ENCODE data around the gene UQCC2. TPM values are rescaled to one million over a fixed set of nuclear protein-coding genes. Genes with fewer than 3 reads are reported as not detected.

Gene UQCC2
- total RNA-seq, 1 donor from 2014 or later, result 98.8 TPM

GRCh38 chr6:33663727-33664449 lies 47.6 kb downstream of the UQCC2 start:
- no peak for DNase-seq (ENCODE audit: extremely low spot score, unreplicated experiment)
- Mint-ChIP-seq H3K36me3 (peaks cover 3% of the 10 kb centered on the region), H3K4me3 (no peak overlapping the region), H3K27me3 (no peaks in the 10 kb centered on the region), H3K9me3 (no peaks in the 10 kb centered on the region), H3K27ac (no peak overlapping the region), H3K4me1 (ENCODE audit: unreplicated experiment) (no peaks in the 10 kb centered on the region)
- no peak for TF ChIP-seq CTCF (conservative IDR thresholded peaks at IDR 0.05)

- Mint-ChIP-seq H3K4me3 (no peak overlapping the region), H3K36me3 (no peaks in the 10 kb centered on the region), H3K27ac (no peak overlapping the region), H3K4me1 (ENCODE audit: unreplicated experiment) (no peaks in the 10 kb centered on the region), H3K27me3 (no peaks in the 10 kb centered on the region), H3K9me3 (no peaks in the 10 kb centered on the region)
- no peak for TF ChIP-seq CTCF (conservative IDR thresholded peaks at IDR 0.05)
- DNase-seq (ENCODE audit: extremely low spot score, unreplicated experiment), result no peak
Measured at GRCh38 chr6:33663028-33663427, 48.5 kb downstream of the UQCC2 start.

GRCh38 chr6:33662318-33662717 lies 49.2 kb downstream of the UQCC2 start:
- Mint-ChIP-seq H3K36me3 (no peaks in the 10 kb centered on the region), H3K9me3 (no peaks in the 10 kb centered on the region), H3K27me3 (no peaks in the 10 kb centered on the region), H3K27ac (no peak overlapping the region), H3K4me3 (no peak overlapping the region), H3K4me1 (ENCODE audit: unreplicated experiment) (no peaks in the 10 kb centered on the region)
- no peak for DNase-seq (ENCODE audit: extremely low spot score, unreplicated experiment)
- TF ChIP-seq CTCF (conservative IDR thresholded peaks at IDR 0.05), result no peak

- no peak overlapping the region for H3K4me3 Mint-ChIP-seq
- no peaks in the 10 kb centered on the region for H3K36me3 Mint-ChIP-seq
- no peaks in the 10 kb centered on the region for H3K27me3 Mint-ChIP-seq
- no peaks in the 10 kb centered on the region for H3K9me3 Mint-ChIP-seq
- no peak overlapping the region for H3K27ac Mint-ChIP-seq
- DNase-seq (ENCODE audit: extremely low spot score, unreplicated experiment), result no peak
- no peaks in the 10 kb centered on the region for H3K4me1 Mint-ChIP-seq (ENCODE audit: unreplicated experiment)
- no peak for TF ChIP-seq CTCF (conservative IDR thresholded peaks at IDR 0.05)
Measured at GRCh38 chr6:33661106-33661838, 50.2 kb downstream of the UQCC2 start.

GRCh38 chr6:33659986-33660385 lies 51.5 kb downstream of the UQCC2 start:
- no peak for DNase-seq (ENCODE audit: extremely low spot score, unreplicated experiment)
- TF ChIP-seq CTCF (conservative IDR thresholded peaks at IDR 0.05), result no peak
- Mint-ChIP-seq H3K9me3 (no peaks in the 10 kb centered on the region), H3K27ac (no peak overlapping the region), H3K36me3 (no peaks in the 10 kb centered on the region), H3K4me1 (ENCODE audit: unreplicated experiment) (peaks cover 2% of the 10 kb centered on the region), H3K27me3 (no peaks in the 10 kb centered on the region), H3K4me3 (no peak overlapping the region)
